Stimulated activated CD8-positive, alpha-beta memory T cell treated with anti-CD3 and anti-CD28 coated beads, Interleukin-4, amount 100 ng/mL, for 24 hours (primary cell): ENCODE measurements around the gene PFN1.

Experiments used
- DNase-seq: peaks from one replicate; pipeline ENCODE4 v3.0.0-alpha.2; 2020; ENCODE audit warnings: low read depth

Gene PFN1

DNA sequence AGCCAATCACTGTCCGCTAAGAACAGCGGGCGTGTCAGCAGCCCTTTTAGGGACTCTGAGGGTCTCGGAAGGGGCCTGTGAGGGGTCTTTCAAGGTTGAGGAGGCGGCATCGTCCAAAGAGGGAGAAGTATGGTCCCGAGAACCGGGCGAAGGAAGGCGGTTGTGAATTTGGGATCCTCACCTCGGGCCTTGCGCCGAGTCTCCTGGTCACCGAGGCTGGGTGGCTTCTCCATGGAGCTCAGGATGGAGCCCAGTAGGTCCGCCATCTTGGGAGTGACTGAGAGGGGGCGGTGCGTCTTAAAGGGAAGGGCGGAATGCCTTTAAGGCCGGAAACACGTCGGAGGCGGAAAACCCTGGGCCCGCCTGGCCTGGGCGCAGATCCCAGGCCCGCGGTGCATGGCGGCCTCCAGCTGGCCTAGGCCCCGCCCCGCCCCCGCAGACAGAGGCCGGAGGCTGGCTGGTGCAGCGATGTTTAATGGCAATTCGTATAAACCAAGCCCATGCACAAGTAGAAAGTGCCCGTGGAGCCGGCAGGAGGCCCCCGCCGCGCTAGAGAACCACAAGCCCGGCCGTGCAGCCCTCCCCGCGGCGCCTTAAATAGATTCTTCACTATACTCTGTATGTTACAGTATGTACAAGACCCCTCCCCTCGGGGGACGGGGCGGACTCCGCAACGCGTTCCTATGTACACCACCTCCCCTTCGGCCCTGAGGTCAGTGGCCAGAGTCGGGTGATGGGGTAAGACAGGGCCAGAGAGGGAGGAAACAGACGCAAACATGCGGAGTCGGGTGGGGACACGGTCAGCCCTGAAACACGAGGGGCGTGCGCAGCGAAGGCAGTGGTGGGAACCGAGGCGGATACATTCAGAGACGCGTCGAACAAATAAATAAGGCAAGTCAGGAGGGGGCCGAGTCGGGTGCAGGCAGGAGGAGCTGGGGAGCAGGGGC lies 19.5 kb upstream of the PFN1 start, which contains the start of gene SPAG7:
SPAG7 (minus strand) TSS at position 279 of the 947 bp plus-strand sequence; CDS start at position 266, 13 bp downstream.
- peak; percentile 87 for DNase-seq

DNA sequence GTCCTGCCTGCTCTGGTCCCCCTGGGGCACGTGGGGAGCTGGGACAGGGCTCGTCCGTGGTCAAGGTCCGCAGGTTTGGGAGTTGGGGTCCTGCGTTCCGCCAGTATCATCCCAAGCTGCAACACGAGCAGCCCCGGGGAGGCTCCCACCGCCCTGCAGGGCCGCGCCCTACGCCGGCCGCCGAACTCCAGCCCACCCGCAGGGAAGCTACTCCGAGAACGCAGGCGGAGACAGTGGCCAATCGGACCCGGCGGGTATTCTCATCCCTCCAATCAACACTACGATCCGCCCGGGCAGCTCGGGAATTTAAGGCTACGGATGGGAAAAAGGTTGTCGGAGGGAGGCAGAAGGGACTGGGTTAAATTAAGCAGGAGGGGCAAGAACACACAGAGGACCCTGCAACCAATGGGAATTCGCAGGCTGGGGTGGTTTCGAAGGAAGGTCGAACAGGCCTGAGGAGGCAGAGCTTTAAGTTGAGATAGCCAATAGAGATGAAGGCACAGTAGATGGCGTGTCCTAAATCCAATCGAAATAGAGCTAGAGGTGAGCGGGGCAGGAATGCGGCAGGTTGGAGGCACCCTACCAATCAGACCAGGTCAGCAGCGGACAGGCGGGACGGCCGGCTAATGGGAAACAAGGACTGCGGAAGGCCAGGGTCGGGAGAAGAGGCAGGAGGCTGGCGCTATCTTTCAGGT lies 18.7 kb upstream of the PFN1 start:
- DNase-seq: peak; percentile 88

DNA sequence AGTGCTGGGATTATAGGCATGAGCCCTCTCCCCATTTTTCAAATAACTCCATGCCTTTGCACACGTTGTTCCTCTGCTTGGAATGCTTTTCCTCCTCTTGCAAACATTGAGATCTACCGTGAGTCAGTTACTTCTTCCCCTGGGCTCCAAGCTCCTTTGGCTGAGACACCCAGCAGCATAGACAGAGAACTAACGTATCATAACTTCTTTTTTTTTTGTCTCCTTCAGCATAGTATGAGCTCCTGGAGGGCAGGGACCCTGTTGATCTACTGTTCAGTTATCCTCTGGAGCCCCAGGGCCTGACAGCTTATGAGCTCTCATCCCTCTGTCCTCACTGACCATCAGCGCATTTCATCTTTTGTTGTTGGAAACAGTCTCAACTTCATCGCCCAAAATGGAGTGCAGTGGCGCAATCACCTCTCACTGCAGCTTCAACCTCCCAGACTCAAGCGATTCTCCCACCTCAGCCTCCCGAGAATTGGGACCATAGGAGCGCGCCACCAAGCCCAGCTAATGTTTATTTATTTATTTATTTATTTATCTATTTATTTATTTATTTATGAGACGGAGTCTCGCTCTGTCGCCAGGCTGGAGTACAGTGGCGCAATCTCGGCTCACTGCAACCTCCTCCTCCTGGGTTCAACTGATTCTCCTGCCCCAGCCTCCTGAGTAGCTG lies 17.1 kb upstream of the PFN1 start:
- DNase-seq: no peak

DNA sequence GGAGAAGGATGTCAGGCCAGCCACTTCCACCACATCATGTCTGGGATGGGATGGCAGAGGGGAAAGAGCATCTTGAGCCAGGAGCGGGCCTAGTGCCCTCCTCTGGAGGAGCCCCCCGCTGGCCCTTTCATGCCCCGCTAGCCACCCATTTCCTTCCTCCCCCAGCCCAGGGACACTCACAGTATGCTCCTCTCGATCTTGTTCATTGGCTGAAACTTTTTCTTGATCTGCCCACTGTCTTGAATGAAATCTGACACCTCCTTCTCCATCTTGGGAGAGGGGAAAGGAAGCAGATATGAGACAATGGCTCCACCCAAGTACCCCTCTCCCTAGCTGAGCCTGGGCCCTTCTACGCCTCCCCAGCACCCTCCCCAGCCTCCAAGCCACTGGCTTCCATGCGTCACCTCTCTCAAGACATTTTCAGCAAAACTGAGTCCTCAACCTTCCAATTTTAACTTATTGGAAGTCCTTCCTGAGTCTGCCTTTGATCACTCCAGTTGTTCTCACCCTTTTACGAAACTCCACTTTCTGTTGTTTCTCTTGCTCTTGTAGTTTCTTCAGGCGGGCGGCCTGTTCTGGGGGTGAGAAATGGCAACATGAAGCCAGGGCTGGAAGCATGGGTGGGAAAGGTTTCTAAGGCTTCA lies 12.1 kb upstream of the PFN1 start:
- DNase-seq: no peak

DNA sequence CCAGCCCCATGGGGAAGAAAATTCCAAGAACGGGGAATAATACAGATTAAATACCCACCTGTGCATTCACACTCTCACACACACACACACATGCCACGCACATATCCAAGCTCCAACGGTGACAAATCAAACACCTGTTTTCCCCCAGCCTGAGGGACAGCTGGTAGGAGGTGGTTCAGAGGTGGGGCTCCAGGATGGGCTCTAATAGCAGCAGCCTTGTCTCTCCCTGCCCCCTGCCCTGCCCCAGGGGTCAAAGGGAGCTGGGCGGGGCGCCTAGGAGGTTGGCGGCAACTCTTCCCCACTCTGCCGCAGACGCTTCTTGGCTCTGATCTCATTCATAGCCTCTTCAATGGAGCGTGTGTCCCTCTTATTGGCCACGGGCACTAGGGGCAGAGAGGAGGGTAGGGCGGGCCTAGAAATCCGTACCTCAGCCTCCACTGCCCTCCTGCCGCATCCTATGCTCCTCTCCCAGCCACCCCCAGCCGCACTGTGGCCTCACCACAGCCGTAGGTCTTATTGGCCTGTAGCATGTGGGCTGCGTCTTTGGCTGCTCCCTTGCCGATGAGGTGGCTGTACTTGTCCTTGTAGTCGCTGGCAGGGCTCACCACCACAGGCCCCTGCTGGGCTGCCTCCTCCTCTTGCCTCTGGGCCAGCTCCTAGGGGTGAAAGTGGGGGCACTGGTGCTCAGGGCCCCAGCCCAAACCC lies 11.1 kb upstream of the PFN1 start:
- DNase-seq: no peak

DNA sequence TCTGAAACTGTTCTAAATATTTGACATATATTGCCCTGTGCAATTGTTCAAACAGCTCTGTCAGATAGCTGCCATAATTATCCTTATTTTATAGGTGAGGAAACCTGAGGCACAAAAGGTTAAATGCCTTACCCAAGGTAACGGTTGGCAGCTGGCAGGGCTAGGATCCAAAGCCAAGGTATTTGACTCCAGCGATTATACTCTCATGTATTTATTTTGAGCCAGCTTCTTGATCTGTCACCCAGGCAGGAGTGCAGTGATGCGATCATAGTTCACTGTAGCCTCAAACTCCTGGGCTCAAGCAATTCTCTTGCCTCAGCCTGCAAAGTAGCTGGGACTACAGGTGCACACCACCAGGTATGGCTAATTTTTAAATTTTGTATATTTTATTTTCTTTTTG lies 9.8 kb upstream of the PFN1 start:
- no peak for DNase-seq

DNA sequence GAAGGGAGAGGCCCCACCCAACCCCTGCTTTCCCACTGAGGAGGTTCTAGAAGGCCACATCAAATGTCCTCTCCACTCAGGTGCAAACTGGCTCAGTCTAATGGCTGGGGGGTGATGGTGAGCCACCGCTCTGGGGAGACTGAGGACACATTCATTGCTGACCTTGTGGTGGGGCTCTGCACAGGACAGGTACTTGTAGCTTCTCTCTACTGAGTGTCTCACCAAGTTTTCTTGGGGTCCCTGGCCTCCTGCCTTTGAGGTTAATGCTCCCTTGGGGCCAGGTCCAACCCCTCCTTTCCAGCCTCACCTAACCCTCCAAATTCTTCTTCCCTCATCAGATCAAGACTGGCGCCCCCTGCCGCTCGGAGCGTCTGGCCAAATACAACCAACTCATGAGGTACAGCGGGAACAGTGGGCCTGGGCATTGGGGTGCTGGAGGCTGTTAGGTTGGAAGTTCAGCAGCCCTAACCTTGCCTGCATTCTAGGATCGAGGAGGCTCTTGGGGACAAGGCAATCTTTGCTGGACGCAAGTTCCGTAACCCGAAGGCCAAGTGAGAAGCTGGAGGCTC lies 8.2 kb upstream of the PFN1 start:
- DNase-seq: no peak

DNA sequence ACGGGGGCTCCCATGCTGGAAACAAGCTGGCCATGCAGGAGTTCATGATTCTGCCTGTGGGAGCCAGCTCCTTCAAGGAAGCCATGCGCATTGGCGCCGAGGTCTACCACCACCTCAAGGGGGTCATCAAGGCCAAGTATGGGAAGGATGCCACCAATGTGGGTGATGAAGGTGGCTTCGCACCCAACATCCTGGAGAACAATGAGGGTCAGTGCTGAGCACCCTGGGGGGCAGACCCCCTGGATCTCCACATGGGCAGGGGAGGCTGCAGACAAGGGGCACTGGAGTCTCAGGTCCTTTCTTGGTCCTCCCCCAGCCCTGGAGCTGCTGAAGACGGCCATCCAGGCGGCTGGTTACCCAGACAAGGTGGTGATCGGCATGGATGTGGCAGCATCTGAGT lies 6.8 kb upstream of the PFN1 start:
- no peak for DNase-seq

DNA sequence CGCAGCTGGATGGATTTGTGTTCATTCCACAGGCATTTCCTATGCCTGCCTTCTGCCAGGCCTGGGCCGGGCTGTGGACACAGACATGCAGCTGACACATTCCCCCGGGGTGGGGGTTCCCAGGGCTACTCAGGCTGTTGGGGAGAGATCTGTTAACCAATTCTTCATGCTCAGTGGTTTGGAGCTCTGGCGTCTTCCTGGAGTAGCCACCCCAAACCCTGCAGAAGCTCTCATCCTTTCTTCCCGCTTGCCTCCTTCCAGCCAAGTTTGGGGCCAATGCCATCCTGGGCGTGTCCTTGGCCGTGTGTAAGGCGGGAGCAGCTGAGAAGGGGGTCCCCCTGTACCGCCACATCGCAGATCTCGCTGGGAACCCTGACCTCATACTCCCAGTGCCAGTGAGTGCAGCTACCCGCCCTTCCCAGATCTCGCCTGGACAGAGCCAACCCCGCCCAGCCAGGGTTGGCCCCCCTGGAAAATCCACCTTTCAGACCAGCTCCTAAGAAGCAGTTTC lies 5.2 kb upstream of the PFN1 start:
- DNase-seq: no peak

DNA sequence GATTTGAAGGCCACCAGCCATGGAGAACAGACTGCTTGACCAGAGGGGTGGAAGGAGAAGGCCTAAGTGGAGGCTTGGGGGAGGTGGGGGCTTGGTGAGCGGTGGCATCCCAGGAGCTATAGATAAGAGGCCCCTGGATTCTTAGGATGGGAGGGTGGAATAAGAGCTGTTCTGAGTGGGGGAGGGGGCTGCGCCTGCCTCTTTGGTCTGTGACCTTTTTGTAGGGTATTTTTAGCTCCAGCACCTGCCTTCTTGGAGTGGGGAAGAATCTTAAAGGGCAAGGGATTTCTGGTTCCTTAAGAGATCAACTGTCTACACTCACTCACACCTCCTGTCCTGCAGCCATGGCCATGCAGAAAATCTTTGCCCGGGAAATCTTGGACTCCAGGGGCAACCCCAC lies 3.2 kb upstream of the PFN1 start:
- no peak for DNase-seq

DNA sequence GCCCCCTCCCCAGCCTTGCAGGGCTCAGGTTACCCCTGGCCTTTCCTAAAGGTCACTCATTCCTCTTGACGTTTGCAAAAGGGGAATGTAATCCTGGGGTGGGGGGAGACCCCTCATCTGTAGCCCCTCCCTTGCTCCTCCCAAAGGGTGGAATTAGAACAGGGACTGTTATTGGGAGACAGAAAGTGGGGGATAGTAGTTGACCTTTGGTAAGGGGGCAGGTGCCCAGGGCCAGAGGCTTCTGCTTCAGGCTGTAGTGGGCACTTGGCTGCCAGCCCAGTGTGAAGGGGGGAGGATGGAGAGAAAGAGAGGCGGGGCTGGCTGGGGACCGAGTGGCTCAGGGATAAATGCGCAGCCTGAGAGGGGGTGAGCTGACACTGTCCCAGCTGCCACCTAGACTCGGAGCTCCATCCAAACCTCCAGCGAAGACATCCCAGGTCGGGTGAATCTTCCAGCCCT lies 2.4 kb upstream of the PFN1 start, which contains the start of gene ENO3:
ENO3 (plus strand) TSS at position 374 of the 459 bp plus-strand sequence. CDS start 711 bp downstream, outside the sequence.
- no peak for DNase-seq

DNA sequence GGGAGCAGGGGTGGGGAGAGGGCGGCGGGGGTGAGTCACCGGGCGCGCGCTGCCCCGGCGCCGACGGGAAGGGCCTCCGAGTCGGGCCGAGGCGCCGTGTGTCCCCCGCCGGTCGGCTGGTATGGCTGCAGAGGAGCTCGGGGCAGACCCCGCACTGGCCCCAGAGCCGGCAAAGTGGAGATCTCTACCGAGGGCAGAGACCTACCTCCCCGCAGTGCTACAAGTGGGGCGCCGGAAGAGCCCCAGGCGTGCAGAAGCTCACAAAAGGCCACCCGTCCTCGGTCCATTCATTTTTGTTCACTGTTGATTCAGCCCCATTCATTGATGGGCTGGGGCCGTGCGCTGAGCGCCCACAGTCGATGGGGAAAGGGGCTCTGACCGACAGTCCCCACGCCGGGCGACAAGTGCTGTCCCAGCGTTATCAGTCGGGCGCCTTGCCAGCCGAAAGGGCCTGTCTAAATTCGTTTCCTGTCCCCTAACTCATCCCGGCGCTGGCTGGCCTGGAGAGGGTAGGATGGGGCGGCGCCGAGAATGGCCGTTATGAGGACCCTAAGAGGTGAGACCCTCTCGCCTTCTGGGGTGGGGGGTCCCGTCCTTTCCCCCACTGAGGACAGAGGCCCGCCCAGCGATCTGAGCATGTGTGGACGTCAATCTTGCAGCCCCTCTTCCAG lies 1.9 kb upstream of the PFN1 start:
- DNase-seq: no peak

DNA sequence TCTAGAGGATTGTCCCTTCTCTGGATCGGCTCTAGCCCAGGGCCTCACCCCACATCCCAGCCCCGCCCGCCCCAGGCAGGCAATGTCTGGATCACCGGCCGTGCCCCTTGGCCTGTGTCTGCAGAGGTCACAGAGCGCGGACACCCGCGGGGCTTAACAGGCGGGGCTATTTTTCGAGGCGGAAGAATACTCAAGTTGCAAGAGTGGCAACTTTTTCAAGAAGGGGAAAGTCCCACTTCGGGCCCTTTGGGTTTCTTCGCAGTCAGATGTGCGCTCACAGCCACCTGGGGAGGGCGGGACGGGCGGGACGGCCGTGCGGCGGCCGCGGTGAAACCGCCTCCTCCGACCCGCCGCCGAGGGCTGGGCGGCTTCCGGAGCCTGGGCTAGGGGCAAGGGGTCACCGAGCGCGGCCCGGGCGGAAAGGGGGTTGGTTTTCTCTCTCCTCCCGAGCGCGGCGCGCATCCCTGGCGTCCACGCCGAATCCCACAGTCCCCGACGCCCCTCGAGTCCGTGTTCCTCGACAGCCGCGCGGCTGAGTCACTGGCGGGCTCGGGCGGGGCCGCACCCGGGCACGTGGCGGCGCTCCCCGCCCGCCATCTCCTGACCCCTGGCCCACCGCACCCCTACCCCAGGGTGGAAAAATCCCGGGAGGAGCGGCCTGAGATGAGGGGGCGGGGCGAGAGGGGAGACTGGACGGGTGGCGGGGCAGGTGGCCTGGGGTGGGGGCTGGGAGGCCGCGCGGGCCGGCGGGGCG lies 1.2 kb upstream of the PFN1 start:
- DNase-seq: peak; percentile 62

DNA sequence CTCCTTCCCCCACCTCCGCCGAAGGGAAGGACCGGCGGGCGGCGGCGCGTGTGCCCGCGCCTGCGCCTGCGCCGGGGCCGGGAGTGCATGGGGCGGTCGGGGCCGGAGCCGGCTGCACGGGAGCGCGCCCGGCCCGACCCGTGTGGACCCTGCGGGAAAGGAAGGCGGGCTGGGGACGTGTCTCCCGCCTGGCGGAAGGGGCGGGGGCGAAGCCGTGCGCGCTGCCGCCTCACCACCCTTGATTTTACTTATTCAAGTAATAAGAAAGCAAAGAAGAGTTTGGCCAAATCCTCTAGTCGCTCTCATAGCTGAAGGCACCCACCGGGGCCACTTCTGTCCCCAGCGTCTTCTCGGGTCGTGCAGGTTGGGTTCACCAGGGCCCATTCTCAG lies 596 bp upstream of the PFN1 start:
- DNase-seq: peak; percentile 66

DNA sequence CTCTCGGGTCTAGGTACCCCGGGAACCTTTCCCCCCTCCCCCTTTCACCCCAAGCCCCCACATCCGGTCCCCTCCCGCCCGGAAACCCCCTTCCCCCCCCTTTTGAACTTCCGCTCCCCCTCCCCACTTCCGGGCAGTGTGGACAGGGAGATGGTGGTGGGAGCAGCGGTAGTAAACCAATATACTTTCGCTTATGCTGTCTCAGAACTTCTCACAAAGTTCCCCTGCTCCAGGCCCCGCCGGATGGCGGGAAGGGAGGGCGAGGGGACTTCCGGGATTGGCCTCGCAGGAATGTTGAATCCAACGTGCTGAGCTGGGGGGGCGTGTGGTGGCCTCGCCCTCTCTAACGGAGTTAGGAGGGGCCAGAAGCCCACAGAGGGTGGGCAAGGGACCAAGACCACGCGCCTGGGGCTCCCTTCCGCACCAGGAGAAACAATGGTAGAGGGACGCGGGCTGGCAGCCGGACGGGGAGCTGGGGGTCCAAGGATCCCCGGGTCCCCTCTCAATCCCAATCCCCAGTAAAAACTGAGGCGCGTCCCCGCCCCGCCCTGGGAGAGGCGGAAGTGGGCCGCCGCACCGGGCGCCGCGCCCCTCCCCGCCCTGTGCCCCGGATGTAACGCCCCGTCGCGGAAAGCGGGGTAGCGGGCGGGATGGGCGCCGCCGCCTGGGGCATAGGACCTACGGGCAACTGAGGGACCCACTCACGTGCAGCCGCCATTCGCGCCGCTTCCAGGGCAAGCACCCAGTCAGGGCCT lies 742 bp downstream of the PFN1 start:
- DNase-seq: no peak

DNA sequence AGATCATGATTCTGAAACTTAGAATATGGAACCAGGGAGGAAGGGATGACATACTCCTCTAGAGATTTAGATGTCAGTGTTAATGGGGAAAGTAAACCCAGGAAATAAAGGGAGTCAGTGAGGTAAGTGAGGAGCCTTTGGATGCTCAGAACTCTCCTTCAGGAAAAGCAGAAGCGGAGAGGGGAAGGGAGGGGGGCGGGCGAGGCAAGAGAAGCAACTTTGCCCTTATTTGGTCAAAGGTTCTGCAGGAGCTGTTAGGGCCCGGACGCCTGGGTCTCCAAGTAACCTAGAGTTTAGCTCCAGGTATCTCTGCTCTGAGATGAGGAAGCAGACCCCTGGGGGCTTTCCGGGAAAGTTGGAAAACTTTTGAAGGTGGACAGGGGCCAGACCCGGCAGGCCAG lies 1.3 kb downstream of the PFN1 start:
- DNase-seq: no peak

DNA sequence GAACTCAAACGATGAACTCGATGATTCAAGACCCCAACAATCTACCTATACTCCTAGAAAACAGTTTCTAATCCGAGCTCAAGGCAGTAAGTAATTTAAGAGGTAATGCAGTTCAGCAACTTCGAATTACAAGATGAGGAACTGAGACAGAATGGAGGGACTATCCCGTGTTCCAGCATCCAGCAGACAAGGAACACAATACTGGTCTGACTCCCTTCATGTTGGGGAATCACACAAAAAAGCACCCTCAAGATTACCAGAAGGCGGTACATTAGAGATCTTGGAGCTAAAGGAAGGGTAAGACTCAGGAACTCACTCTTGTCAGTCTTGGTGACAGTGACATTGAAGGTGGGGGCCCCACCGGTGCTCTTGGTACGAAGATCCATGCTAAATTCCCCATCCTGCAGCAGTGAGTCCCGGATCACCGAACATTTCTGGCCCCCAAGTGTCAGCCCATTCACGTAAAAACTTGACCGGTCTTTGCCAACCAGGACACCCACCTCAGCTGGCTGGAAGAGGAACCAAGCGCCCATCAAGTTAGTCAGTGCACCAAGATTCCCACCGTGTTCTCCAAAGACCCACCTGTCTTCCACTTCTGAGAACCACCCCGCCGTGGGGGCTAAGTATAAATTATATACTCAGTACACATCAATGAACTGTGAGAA lies 1.9 kb downstream of the PFN1 start:
- DNase-seq: no peak

DNA sequence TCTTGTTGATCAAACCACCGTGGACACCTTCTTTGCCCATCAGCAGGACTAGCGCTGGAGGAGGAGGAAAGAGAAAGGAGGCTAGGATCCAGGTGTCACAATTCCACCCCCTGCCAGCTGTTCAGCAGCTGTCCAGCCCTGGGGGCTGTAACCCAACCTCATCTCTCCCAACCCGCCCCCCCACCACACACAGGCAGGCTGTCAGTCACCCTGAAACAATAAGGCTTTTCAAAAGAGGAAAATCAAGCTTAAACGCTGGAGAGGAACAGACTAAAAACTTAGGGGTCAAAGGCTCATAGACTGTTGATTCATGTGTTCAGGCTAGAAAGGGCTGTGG lies 2.4 kb downstream of the PFN1 start:
- DNase-seq: no peak
